Fibroblast of lung (primary cell): ENCODE measurements around the gene ADGRD2. TPM values are rescaled to one million over a fixed set of nuclear protein-coding genes. Genes with fewer than 3 reads are reported as not detected.

ENCODE experiments used
- DNase-seq, 2 donors: peaks; one replicate each; pipeline versions ENCODE4 v3.0.0 to v3.0.0-alpha.2; 2010; ENCODE audit warnings: low read depth in 2 of 2
- H2AFZ ChIP-seq: 2 replicates; pipeline ENCODE4 v1.5.1; 2012; ENCODE audit warnings: low read length, control low read depth, inconsistent platforms
- H3K27ac ChIP-seq: 2 replicates; pipeline ENCODE4 v1.5.1; 2011; ENCODE audit warnings: low read length, control low read depth; ENCODE audit not compliant: insufficient read depth
- H3K27me3 ChIP-seq: 2 replicates; pipeline ENCODE4 v1.5.1; 2011; ENCODE audit warnings: mild to moderate bottlenecking, low read length; ENCODE audit not compliant: control insufficient read depth, insufficient read depth
- H3K36me3 ChIP-seq: 2 replicates; pipeline ENCODE4 v1.5.1; 2011; ENCODE audit warnings: low read length; ENCODE audit not compliant: control insufficient read depth, insufficient read depth
- H3K4me1 ChIP-seq: 2 replicates; pipeline ENCODE4 v1.5.1; 2011; ENCODE audit warnings: low read length; ENCODE audit not compliant: control insufficient read depth, insufficient read depth; ENCODE audit errors: extremely low read depth
- H3K4me2 ChIP-seq: 2 replicates; pipeline ENCODE4 v1.5.1; 2011; ENCODE audit warnings: low read length, control low read depth; ENCODE audit not compliant: insufficient read depth; ENCODE audit errors: extremely low read depth
- H3K4me3 ChIP-seq, 4 experiments: fragments of 200-600 bp in 1 of 4; sonication (generic) in 1 of 4; replicated peaks in 1 of 4; 2 replicates each; pipeline ENCODE4 v1.5.1; 2011 to 2016; ENCODE audit warnings: low read length in 4 of 4, low read depth in 3 of 4, mild to moderate bottlenecking in 3 of 4, control low read depth in 2 of 4, inconsistent platforms in 1 of 4, mixed read lengths in 1 of 4; ENCODE audit not compliant: insufficient read depth in 1 of 4; ENCODE audit errors: control extremely low read depth in 1 of 4
- H3K79me2 ChIP-seq: 2 replicates; pipeline ENCODE4 v1.5.1; 2012; ENCODE audit warnings: mild to moderate bottlenecking, low read length, inconsistent platforms; ENCODE audit not compliant: control insufficient read depth, insufficient read depth
- H3K9ac ChIP-seq: 2 replicates; pipeline ENCODE4 v1.5.1; 2011; ENCODE audit warnings: mild to moderate bottlenecking, low read length, control low read depth; ENCODE audit not compliant: insufficient read depth
- H3K9me3 ChIP-seq: 2 replicates; pipeline ENCODE4 v1.5.1; 2012; ENCODE audit warnings: low read depth, low read length; ENCODE audit not compliant: control insufficient read depth, insufficient read depth
- H4K20me1 ChIP-seq: 2 replicates; pipeline ENCODE4 v1.5.1; 2011; ENCODE audit warnings: low read length; ENCODE audit not compliant: control insufficient read depth, insufficient read depth; ENCODE audit errors: extremely low read depth
- EZH2 ChIP-seq: IDR thresholded peaks from 2 replicates; pipeline ENCODE4 v1.5.1; 2012; ENCODE audit warnings: low read length, control low read depth, mild to moderate bottlenecking; ENCODE audit errors: missing control alignments
- polyA plus RNA-seq, 2 donors: library from polyadenylated mRNA; depleted of rRNA in 1 of 2; stranded (reverse) in 1 of 2; unstranded in 1 of 2; fragments of >200 nt; gene quantifications; 2 replicates each; pipeline ENCODE4 v1.2.1, GENCODE V29; 2011 to 2012; ENCODE audit warnings: missing spikeins in 1 of 2
- total RNA-seq: library from RNA; depleted of rRNA; stranded (reverse); fragments of >200 nt; gene quantifications from 2 replicates; pipeline ENCODE4 v1.2.1, GENCODE V29; 2014
- TF ChIP-seq, protein P1 (sequence below), 2 donors: IDR thresholded peaks in 1 of 2; conservative IDR thresholded peaks in 1 of 2; 1 replicate in 1 of 2; 2 replicates in 1 of 2; pipeline ENCODE4 v1.5.1; 2011 to 2012; ENCODE audit warnings: low read length in 2 of 2, control low read depth in 1 of 2, inconsistent platforms in 1 of 2, low read depth in 1 of 2, mild to moderate bottlenecking in 1 of 2

Gene ADGRD2
- total and polyA plus RNA-seq, 2 donors (not counting 1 experiment from before 2014, with no cell fraction given) = not detected

- Histone ChIP-seq H3K4me2 (no peak overlapping the region), H3K36me3 (no peaks in the 10 kb centered on the region), H3K27ac (no peak overlapping the region), H3K9me3 (no peaks in the 10 kb centered on the region), H3K4me1 (no peaks in the 10 kb centered on the region), H3K27me3 (peaks cover 49% of the 10 kb centered on the region), H4K20me1 (no peaks in the 10 kb centered on the region), H3K4me3 (no peak overlapping the region), H3K79me2 (no peaks in the 10 kb centered on the region), H3K9ac (no peak overlapping the region), H2AFZ (no peak overlapping the region)
- peak; percentile 100 for TF ChIP-seq EZH2
- TF ChIP-seq, protein P1, sequence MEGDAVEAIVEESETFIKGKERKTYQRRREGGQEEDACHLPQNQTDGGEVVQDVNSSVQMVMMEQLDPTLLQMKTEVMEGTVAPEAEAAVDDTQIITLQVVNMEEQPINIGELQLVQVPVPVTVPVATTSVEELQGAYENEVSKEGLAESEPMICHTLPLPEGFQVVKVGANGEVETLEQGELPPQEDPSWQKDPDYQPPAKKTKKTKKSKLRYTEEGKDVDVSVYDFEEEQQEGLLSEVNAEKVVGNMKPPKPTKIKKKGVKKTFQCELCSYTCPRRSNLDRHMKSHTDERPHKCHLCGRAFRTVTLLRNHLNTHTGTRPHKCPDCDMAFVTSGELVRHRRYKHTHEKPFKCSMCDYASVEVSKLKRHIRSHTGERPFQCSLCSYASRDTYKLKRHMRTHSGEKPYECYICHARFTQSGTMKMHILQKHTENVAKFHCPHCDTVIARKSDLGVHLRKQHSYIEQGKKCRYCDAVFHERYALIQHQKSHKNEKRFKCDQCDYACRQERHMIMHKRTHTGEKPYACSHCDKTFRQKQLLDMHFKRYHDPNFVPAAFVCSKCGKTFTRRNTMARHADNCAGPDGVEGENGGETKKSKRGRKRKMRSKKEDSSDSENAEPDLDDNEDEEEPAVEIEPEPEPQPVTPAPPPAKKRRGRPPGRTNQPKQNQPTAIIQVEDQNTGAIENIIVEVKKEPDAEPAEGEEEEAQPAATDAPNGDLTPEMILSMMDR (conservative IDR thresholded peaks at IDR 0.05 in 1 of 2, IDR thresholded peaks at IDR 0.05 in 1 of 2; ENCODE audit: low read depth in 1 of 2, low read length in 2 of 2) = no peak
- DNase-seq = no peak
Measured at GRCh38 chr9:124503713-124504529, 53.7 kb downstream of the ADGRD2 start.

- Histone ChIP-seq H3K27me3 (peaks cover 49% of the 10 kb centered on the region), H3K36me3 (no peaks in the 10 kb centered on the region), H3K9me3 (no peaks in the 10 kb centered on the region), H3K9ac (no peak overlapping the region), H3K4me2 (no peak overlapping the region), H2AFZ (no peak overlapping the region), H3K27ac (no peak overlapping the region), H4K20me1 (no peaks in the 10 kb centered on the region), H3K4me1 (no peaks in the 10 kb centered on the region), H3K4me3 (no peak overlapping the region), H3K79me2 (no peaks in the 10 kb centered on the region)
- no peak for TF ChIP-seq EZH2
- TF ChIP-seq, protein P1 (conservative IDR thresholded peaks at IDR 0.05 in 1 of 2, IDR thresholded peaks at IDR 0.05 in 1 of 2; ENCODE audit: low read depth in 1 of 2, low read length in 2 of 2) = no peak
- no peak for DNase-seq
Measured at GRCh38 chr9:124504530-124505005, 54.3 kb downstream of the ADGRD2 start.

DNA sequence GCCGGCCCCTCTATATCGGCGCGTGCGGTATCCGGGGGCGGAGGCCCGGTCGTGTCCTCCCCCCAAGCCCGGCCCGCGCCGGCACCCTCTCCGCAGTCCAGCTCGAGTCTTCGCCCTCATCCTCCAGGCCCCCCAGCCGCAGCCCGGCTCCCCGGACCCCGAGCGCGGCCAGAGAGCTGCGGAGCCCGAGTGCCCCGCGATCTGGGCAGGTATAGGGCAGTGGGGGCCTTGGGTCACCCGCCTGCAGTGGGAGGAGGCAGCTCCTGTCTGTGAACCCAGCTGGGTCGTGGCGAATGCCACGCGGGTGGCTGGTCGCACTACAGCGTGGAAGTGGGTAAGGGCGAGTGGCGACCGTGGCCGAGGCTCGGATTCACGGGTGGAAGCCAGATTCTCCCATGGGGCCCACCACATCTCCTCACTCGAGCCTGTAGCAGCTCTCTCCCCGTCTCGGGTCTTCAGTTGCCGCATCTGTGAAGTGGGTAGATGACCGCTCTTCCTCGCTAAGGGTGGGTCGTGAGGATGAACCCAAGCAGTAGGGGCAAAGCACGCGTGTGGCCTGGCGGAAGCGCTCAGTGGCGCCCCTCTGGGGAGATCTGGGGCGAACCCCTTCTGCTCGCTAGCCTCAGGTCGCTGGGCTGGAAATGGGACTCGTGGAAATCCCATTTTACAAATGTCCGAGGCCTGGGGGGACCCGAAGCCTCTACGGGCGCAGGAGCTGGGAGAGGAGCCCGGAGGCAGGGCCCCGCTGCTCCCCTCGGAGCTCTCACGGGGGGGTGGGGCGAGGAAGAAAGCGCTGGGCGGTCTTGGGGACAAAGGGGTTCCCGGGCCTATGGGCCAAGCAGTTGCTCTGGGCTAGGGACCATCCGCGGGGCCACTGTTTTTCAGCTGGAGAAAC, 55.0 kb downstream of the ADGRD2 start:
- no peak for DNase-seq
- H3K9ac ChIP-seq = no peak overlapping the region

More for the DNA sequence above, 55.0 kb downstream of the ADGRD2 start:
- Histone ChIP-seq H3K27me3 (peaks cover 49% of the 10 kb centered on the region), H4K20me1 (no peaks in the 10 kb centered on the region), H3K79me2 (no peaks in the 10 kb centered on the region), H3K4me3 (no peak overlapping the region), H3K4me2 (no peak overlapping the region), H2AFZ (no peak overlapping the region), H3K27ac (no peak overlapping the region), H3K4me1 (no peaks in the 10 kb centered on the region), H3K36me3 (no peaks in the 10 kb centered on the region), H3K9me3 (no peaks in the 10 kb centered on the region)
- peak; percentile 99 for TF ChIP-seq EZH2
- TF ChIP-seq, protein P1 (conservative IDR thresholded peaks at IDR 0.05 in 1 of 2, IDR thresholded peaks at IDR 0.05 in 1 of 2; ENCODE audit: low read depth in 1 of 2, low read length in 2 of 2) = no peak
